ENCODE results near the gene DHRSX.
"Not testable (repeated sequence)": the region's sequence is repeated elsewhere in the genome, so short reads cannot be mapped to it uniquely, and the experiment has no call there.

GRCh38 chrX:2534261-2535021 lies 33.7 kb upstream of the DHRSX start:
- TF ChIP-seq CTCF (IDR thresholded peaks at IDR 0.05; ENCODE audit: insufficient read depth, low read length, poor library complexity, severe bottlenecking); EZH2phosphoT487 (conservative IDR thresholded peaks at IDR 0.05; ENCODE audit: low read length): not testable (repeated sequence)

All from SU-DHL-6 (cell line).